IPS DF 6.9 (cell line): Measurements from ENCODE around the gene SRSF11.

ENCODE experiments used
- DNase-seq: peaks from one replicate; pipeline ENCODE4 v3.0.0-alpha.2; 2013; ENCODE audit warnings: low read depth, low spot score
- H3K27ac ChIP-seq: one replicate; pipeline ENCODE4 v1.5.1; 2013; ENCODE audit warnings: low read length, control low read depth
- H3K27me3 ChIP-seq: 2 replicates; pipeline ENCODE4 v1.6.1; 2013; ENCODE audit warnings: mild to moderate bottlenecking, low read length; ENCODE audit not compliant: control insufficient read depth, insufficient read depth
- H3K36me3 ChIP-seq: 2 replicates; pipeline ENCODE4 v1.6.1; 2013; ENCODE audit warnings: low read length; ENCODE audit not compliant: control insufficient read depth, insufficient read depth
- H3K4me1 ChIP-seq: 2 replicates; pipeline ENCODE4 v1.6.1; 2013; ENCODE audit warnings: low read length; ENCODE audit not compliant: control insufficient read depth, insufficient read depth
- H3K4me3 ChIP-seq: 2 replicates; pipeline ENCODE4 v1.5.1; 2013; ENCODE audit warnings: mild to moderate bottlenecking, low read length
- H3K9me3 ChIP-seq: 2 replicates; pipeline ENCODE4 v1.6.1; 2013; ENCODE audit warnings: low read length, inconsistent platforms; ENCODE audit not compliant: control insufficient read depth, insufficient read depth
- WGBS: extraction: QIAGEN DNeasy Blood & Tissue Kit; methylation state at CpG from one replicate; pipeline ENCODE4 v1.1.7; 2013; ENCODE audit warnings: mixed read lengths, missing lambda C conversion rate; ENCODE audit not compliant: insufficient read length, insufficient coverage; 5-methylcytosine and 5-hydroxymethylcytosine counted together

The SRSF11 gene

DNA sequence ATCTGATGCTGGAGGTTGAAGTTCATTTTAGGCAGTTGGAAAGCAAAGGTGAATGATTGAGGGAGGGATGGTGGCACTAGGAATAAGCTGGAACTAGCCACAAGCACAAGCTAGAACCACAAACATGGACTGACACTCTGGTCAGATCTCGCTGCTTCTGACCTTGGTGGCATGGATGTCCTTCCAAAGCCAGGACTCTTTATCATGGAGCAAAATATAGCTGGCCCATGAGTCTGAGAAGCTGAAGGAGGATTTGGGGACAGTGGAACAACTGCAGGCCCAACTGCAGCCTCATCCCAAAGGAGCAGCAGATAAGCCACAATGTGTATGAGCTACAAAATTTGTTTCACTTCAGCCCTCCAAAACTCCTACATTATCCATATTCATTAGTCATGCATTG is 35.5 kb downstream of the SRSF11 start:
- H3K27me3 ChIP-seq: no peaks in the 10 kb centered on the region
- H3K27ac ChIP-seq: no peak overlapping the region
- no peaks in the 10 kb centered on the region for H3K4me1 ChIP-seq
- no peaks in the 10 kb centered on the region for H3K36me3 ChIP-seq
- H3K9me3 ChIP-seq: no peaks in the 10 kb centered on the region
- DNase-seq: no peak
- no CpG with 5 or more reads among the region's 1 CpG for WGBS
- H3K4me3 ChIP-seq: no peak overlapping the region

DNA sequence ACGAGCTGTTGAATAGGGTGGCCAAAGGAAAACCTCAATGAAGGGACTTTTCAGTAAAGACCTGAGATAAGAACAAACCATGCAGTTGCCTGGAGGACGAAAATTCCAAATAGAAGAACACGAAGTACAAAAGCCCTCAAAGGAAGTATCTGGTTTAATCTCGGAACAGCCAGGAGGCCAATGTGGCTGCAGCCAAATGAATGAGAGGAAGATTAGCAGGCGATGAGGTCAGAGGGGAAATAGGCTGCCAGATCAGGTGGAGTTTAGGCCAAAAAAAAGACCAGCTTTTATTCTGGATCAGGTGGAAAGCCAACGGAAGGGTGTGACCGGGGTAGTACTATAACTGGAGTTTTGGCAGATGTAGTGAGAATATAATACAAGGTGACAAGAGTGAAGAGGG is 43.7 kb downstream of the SRSF11 start:
- Histone ChIP-seq H3K4me3 (no peak overlapping the region), H3K27ac (no peak overlapping the region), H3K27me3 (no peaks in the 10 kb centered on the region), H3K36me3 (no peaks in the 10 kb centered on the region), H3K4me1 (no peaks in the 10 kb centered on the region), H3K9me3 (no peaks in the 10 kb centered on the region)
- DNase-seq: no peak
- WGBS: no CpG with 5 or more reads among the region's 7 CpGs

DNA sequence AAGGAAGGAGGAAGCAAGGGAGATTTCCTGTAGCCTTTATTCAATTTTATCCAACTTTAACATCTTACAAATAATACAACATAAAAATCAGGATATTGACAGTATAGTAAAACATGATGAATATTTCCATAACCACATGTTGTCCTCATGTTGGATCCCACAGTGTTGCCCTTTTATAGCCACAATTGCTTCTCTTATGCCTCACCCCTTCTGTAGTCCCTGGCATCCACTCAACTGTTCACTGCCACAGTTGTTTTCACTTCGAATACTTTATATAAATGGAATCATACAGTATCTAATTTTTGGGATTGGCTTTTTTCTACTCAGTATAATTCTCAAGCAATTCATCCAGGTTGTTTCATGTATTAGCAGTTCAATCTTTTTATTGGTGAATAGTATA is 44.8 kb downstream of the SRSF11 start:
- H3K27me3 ChIP-seq: no peaks in the 10 kb centered on the region
- no CpG with 5 or more reads among the region's 1 CpG for WGBS
- H3K4me3 ChIP-seq: no peak overlapping the region
- no peak for DNase-seq
- H3K27ac ChIP-seq: no peak overlapping the region
- no peaks in the 10 kb centered on the region for H3K36me3 ChIP-seq
- no peaks in the 10 kb centered on the region for H3K4me1 ChIP-seq
- H3K9me3 ChIP-seq: no peaks in the 10 kb centered on the region

DNA sequence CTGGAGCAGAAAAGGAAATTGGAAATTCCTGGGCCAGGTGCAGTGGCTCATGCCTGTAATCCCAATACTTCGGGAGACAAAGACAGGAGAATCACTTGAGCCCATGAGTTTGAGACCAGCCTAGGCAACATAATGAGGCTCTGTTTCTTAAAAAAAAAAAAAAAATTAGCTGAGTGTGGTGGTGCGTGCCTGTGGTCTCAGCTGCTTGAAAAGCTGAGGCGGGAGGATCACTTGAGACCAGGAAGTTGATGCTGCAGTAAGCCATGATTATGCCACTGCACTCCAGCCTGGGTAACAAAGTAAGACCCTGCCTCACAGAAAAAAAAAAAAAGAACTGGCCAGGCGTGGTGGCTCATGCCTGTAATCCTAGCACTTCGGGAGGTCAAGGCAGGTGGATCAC is 56.7 kb downstream of the SRSF11 start:
- no peaks in the 10 kb centered on the region for H3K9me3 ChIP-seq
- no peak for DNase-seq
- no peaks in the 10 kb centered on the region for H3K36me3 ChIP-seq
- WGBS: no CpG with 5 or more reads among the region's 5 CpGs
- H3K27me3 ChIP-seq: no peaks in the 10 kb centered on the region
- H3K27ac ChIP-seq: no peak overlapping the region
- H3K4me1 ChIP-seq: no peaks in the 10 kb centered on the region
- no peak overlapping the region for H3K4me3 ChIP-seq

DNA sequence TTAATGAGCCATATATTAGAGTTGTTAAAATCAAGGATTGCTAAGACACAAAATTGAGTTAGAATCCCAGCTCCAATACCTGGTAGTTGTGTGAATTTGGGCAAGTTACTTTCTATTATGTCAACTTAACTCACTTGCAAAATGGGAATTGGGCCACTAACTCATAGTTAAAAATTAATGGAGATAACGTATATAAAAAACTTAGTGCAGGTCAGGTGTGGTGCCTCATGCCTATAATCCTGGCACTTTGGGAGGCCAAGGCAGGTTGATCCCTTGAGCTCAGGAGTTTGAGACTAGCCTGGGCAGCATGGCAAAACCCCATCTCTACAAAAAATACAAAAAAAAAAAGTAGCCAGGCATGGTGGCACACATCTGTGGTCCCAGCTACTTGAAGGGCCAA is 57.5 kb downstream of the SRSF11 start:
- DNase-seq: no peak
- Histone ChIP-seq H3K27ac (no peak overlapping the region), H3K27me3 (no peaks in the 10 kb centered on the region), H3K9me3 (no peaks in the 10 kb centered on the region), H3K4me3 (no peak overlapping the region), H3K36me3 (no peaks in the 10 kb centered on the region), H3K4me1 (no peaks in the 10 kb centered on the region)
- no CpG with 5 or more reads among the region's 1 CpG for WGBS

DNA sequence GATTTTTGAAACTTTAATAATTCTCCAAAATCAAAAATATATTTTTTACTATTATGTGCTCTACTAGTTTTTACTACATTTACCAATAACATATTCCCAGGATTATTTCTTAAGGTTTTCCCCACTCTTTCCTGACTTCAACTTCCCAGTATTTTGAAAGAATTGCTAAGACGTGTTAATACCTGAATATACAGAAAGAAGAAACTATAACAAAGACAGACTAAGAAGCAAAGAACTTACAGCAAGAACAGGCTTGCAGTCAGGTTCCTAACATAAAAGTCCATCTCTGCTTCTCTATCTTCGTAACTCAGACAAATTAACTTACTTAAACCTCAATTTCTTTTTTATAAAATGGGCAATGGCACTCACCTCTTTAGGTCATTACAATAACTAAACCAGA is 63.2 kb downstream of the SRSF11 start:
- H3K36me3 ChIP-seq: no peaks in the 10 kb centered on the region
- WGBS: 100% methylated on average over 1 of the region's 2 CpGs
- no peaks in the 10 kb centered on the region for H3K27me3 ChIP-seq
- no peak overlapping the region for H3K4me3 ChIP-seq
- no peaks in the 10 kb centered on the region for H3K4me1 ChIP-seq
- no peak for DNase-seq
- no peak overlapping the region for H3K27ac ChIP-seq
- H3K9me3 ChIP-seq: no peaks in the 10 kb centered on the region

DNA sequence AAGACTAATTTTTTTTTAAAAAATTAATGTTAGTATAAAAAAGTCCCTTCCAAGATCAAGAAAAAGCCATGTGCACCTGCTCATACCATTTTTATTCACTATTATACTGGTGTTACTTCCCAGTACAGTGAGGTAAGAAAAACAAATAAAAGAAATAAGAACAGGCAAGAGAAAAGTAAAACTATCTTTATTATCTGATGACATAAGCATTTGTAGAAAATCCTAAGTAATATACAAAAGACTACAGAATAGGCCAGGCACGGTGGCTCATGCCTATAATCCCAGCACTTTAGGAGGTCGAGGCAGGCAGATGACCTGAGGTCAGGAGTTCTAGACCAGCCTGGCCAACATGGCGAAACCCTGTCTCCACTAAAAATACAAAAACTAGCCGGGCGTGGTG is 65.3 kb downstream of the SRSF11 start:
- no peak overlapping the region for H3K4me3 ChIP-seq
- H3K27ac ChIP-seq: no peak overlapping the region
- H3K9me3 ChIP-seq: no peaks in the 10 kb centered on the region
- WGBS: no CpG with 5 or more reads among the region's 5 CpGs
- no peaks in the 10 kb centered on the region for H3K27me3 ChIP-seq
- no peak for DNase-seq
- no peaks in the 10 kb centered on the region; the same call in 1 of the 2 replicates for H3K36me3 ChIP-seq
- H3K4me1 ChIP-seq: no peaks in the 10 kb centered on the region

DNA sequence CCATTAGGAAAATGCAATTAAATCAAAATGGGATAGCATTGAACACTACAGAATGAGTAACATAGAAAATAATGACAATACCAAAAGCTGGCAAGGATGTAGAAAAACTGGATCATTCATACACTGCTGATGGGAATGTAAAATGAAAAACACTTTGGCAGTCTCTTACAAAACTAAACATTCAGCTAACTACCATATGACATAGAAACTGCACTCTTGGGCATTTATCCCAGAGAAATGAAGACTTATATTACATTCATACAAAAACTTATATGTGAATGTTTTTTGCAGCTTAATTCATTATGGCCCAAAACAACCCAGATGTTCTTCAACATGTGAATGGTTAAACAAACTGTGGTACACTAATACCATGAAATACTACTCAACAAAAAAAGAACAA is 67.0 kb downstream of the SRSF11 start:
- no peak for DNase-seq
- no peak overlapping the region for H3K4me3 ChIP-seq
- H3K27me3 ChIP-seq: no peaks in the 10 kb centered on the region
- no peak overlapping the region for H3K27ac ChIP-seq
- no peaks in the 10 kb centered on the region for H3K9me3 ChIP-seq
- H3K4me1 ChIP-seq: no peaks in the 10 kb centered on the region
- H3K36me3 ChIP-seq: no peaks in the 10 kb centered on the region; the same call in 1 of the 2 replicates

DNA sequence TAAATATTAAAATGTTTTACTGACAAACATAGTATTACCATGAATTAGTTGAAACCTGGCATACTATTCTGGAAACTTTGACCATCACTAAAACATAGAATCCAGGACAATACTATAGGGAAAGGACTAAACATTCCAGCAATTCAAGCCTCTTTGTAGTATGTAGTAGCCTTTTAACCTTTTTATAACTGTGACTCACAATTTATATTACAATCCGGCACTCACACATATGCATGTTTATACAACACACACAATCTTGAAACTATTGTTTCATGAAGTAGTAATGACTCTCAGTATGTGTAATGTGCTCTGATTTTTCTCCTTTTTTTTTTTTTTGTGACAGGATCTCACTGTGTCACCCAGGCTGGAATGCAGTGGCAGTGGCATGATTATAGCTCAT is 69.0 kb downstream of the SRSF11 start:
- Histone ChIP-seq H3K27me3 (no peaks in the 10 kb centered on the region), H3K27ac (no peak overlapping the region), H3K36me3 (no peaks in the 10 kb centered on the region; the same call in 1 of the 2 replicates), H3K9me3 (no peaks in the 10 kb centered on the region), H3K4me1 (no peaks in the 10 kb centered on the region), H3K4me3 (no peak overlapping the region)
- no CpG with 5 or more reads among the region's 1 CpG for WGBS
- no peak for DNase-seq

DNA sequence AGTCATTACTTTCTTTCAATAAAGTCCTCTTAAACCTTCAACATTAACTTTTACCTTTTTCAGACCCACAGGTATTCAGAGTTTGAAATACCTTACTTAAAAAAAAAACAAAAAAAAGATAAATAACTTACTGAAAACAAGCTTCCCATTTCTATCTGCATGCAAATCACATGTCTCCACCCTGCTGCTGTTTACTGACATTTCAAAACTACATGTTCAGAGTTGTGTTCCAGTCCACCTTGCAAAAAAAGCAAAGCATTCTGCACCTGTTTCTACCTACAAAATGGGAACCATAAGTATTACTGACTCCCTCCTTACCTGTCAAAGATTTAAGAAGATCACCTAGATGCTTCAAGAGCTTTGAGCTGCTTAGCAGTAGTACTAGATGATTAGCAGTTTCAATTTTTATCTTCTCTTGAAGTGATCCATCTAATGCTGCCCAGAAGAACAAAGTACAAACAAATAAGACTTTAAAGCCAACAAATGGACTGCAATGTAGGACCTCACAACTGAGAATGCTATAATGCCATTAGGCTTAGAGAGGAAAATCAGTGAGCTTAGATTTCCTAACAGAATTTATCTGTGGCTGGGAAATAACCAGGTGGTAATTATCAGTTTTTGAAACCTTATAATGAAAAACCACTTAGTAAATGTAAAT is 72.1 kb downstream of the SRSF11 start:
- no peaks in the 10 kb centered on the region for H3K9me3 ChIP-seq
- H3K36me3 ChIP-seq: no peaks in the 10 kb centered on the region; the same call in 1 of the 2 replicates
- no peak overlapping the region for H3K4me3 ChIP-seq
- no peaks in the 10 kb centered on the region for H3K27me3 ChIP-seq
- DNase-seq: no peak
- no peaks in the 10 kb centered on the region for H3K4me1 ChIP-seq
- no peak overlapping the region for H3K27ac ChIP-seq

DNA sequence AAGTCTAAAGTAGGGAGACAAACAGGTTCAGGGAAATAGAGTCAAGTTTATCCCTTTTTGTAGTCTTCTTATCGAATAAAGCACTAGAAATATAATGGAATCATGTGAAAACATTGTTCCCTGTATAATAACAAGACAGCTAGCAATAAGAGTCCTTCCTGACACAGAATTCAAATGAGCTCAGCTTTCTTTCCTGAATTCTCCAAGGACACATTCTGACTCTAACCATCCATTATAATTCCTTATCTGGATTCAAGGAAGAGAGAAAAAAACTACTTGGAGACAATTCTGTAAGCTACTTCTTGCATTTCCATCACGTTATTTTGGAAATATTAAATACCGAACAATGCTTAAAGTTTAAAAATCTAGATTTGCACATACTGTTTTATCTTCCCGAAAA is 74.6 kb downstream of the SRSF11 start:
- no CpG with 5 or more reads among the region's 4 CpGs for WGBS
- H3K4me3 ChIP-seq: no peak overlapping the region
- no peaks in the 10 kb centered on the region; the same call in 1 of the 2 replicates for H3K36me3 ChIP-seq
- H3K27ac ChIP-seq: no peak overlapping the region
- DNase-seq: no peak
- no peaks in the 10 kb centered on the region for H3K4me1 ChIP-seq
- H3K27me3 ChIP-seq: no peaks in the 10 kb centered on the region
- H3K9me3 ChIP-seq: no peaks in the 10 kb centered on the region
